Lower leg skin (tissue), 3 donors: ENCODE results near the gene PTCD2.

Experiments
- POLR2A ChIP-seq, 2 donors: fragments of 450-650 bp; IDR thresholded peaks; one replicate each; pipeline ENCODE4 v1.6.1; 2016 to 2017; ENCODE audit warnings: antibody characterized with exemption in 2 of 2, mild to moderate bottlenecking in 1 of 2, moderate library complexity in 1 of 2
- TF ChIP-seq, protein P1 (sequence below), 3 donors: fragments of 450-650 bp; IDR thresholded peaks; one replicate each; pipeline ENCODE4 v1.5.1; 2016; ENCODE audit warnings: antibody characterized with exemption in 3 of 3, mild to moderate bottlenecking in 3 of 3, moderate library complexity in 2 of 3

DNA sequence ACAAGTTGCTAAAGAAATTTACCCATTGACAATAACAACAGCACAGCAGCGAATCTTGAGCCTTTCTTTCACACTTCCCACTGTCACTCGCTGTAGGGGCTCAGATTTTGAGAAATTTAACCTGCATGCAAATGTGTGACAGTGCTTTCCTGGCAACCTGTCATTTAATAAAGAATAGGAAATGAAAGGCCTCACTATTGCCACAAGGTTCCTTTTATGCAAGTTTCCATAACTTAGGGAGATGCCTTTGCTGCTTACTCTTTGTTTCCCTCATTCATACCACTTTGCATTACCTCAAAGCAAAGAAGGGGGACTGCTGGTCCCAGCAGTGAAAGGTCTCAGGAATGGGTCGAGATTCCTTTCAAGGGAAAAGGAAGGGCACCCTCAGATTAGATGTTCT is 49.5 kb downstream of the PTCD2 start:
- TF ChIP-seq, protein P1, sequence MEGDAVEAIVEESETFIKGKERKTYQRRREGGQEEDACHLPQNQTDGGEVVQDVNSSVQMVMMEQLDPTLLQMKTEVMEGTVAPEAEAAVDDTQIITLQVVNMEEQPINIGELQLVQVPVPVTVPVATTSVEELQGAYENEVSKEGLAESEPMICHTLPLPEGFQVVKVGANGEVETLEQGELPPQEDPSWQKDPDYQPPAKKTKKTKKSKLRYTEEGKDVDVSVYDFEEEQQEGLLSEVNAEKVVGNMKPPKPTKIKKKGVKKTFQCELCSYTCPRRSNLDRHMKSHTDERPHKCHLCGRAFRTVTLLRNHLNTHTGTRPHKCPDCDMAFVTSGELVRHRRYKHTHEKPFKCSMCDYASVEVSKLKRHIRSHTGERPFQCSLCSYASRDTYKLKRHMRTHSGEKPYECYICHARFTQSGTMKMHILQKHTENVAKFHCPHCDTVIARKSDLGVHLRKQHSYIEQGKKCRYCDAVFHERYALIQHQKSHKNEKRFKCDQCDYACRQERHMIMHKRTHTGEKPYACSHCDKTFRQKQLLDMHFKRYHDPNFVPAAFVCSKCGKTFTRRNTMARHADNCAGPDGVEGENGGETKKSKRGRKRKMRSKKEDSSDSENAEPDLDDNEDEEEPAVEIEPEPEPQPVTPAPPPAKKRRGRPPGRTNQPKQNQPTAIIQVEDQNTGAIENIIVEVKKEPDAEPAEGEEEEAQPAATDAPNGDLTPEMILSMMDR (IDR thresholded peaks at IDR 0.05): no peak
- no peak for TF ChIP-seq POLR2A (IDR thresholded peaks at IDR 0.05)
